A549 (cell line): ENCODE measurements around the gene RAB30. TPM values are rescaled to one million over a fixed set of nuclear protein-coding genes. Genes with fewer than 3 reads are reported as not detected.

Source experiments
- ATAC-seq, 2 experiments: fragments of 200-7000 bp in 1 of 2; fragments of >200 bp in 1 of 2; cut with Nextera tagmentation in 1 of 2; cut with Tn5 transposase in 1 of 2; 3 replicates each; pipeline versions ENCODE4 v1.8.0 to v1.9.1; 2018 to 2020; ENCODE audit warnings: mild to moderate bottlenecking in 1 of 2, moderate library complexity in 1 of 2
- CTCF ChIA-PET: fragments of 300-600 bp; sonication (Branson Sonifier 250); formaldehyde crosslinking; extraction: SDS; loops from one replicate; lab custom pipeline; 2021; ENCODE audit warnings: antibody characterized with exemption, inconsistent platforms; lab: Yijun Ruan, JAX
- POLR2A ChIA-PET: fragments of 350-600 bp; formaldehyde crosslinking; extraction: SDS; loops from one replicate; lab custom pipeline; 2021; ENCODE audit warnings: antibody characterized with exemption, inconsistent platforms; lab: Yijun Ruan, JAX
- DNase-seq, 2 experiments: peaks; one replicate each; pipeline versions ENCODE4 v3.0.0 to v3.0.0-alpha.2; 2011 to 2016; ENCODE audit warnings: low read depth in 1 of 2, low spot score in 1 of 2
- FAIRE-seq: peaks from 2 replicates; lab custom pipeline; 2011; peaks lifted over from hg19 to GRCh38; lab: Jason Lieb, UNC
- H3K27ac ChIP-seq, 2 experiments: fragments of >200 bp; sonication (Bioruptor Twin); formaldehyde crosslinking; 3 replicates each; pipeline ENCODE4 v1.5.1; 2016 to 2017
- H3K4me1 ChIP-seq: fragments of >200 bp; sonication (Bioruptor Twin); formaldehyde crosslinking; 3 replicates; pipeline ENCODE4 v1.6.1; 2016
- H3K4me2 ChIP-seq: fragments of >200 bp; sonication (Bioruptor Twin); formaldehyde crosslinking; 3 replicates; pipeline ENCODE4 v1.6.1; 2016
- H3K4me3 ChIP-seq: fragments of >200 bp; sonication (Bioruptor Twin); formaldehyde crosslinking; 3 replicates; pipeline ENCODE4 v1.5.1; 2016
- H3K9me3 ChIP-seq: fragments of >200 bp; sonication (Bioruptor Twin); formaldehyde crosslinking; 3 replicates; pipeline ENCODE4 v1.6.1; 2016
- HDAC2 ChIP-seq: fragments of 200-600 bp; sonication (generic); IDR thresholded peaks from 2 replicates; pipeline ENCODE4 v1.6.1; 2016
- HEYL ChIP-seq: fragments of 250-450 bp; sonication (Bioruptor Pico); IDR thresholded peaks from 2 replicates; pipeline ENCODE4 v1.8.0; 2021; ENCODE audit warnings: mild to moderate bottlenecking, moderate library complexity
- HOXB5 ChIP-seq: fragments of 250-450 bp; sonication (Bioruptor Pico); IDR thresholded peaks from 2 replicates; pipeline ENCODE4 v1.5.0; 2020; ENCODE audit warnings: mild to moderate bottlenecking, moderate library complexity
- JUN ChIP-seq, 2 experiments: fragments of >200 bp; sonication (Bioruptor Twin); formaldehyde crosslinking; IDR thresholded peaks; 2 replicates in 1 of 2; 3 replicates in 1 of 2; pipeline ENCODE4 v1.6.1; 2016 to 2017
- NR3C1 ChIP-seq: fragments of >200 bp; sonication (Bioruptor Twin); formaldehyde crosslinking; IDR thresholded peaks from 3 replicates; pipeline ENCODE4 v1.6.1; 2017
- PHF8 ChIP-seq: fragments of 200-600 bp; sonication (generic); IDR thresholded peaks from 2 replicates; pipeline ENCODE4 v1.6.1; 2016; ENCODE audit warnings: low read depth, mild to moderate bottlenecking, antibody characterized with exemption, moderate library complexity, borderline replicate concordance
- RARB ChIP-seq: fragments of 250-450 bp; sonication (Bioruptor Pico); IDR thresholded peaks from 2 replicates; pipeline ENCODE4 v1.8.0; 2021; ENCODE audit warnings: mild to moderate bottlenecking, moderate library complexity
- SMC3 ChIP-seq: fragments of >200 bp; sonication (Bioruptor Twin); formaldehyde crosslinking; IDR thresholded peaks from 3 replicates; pipeline ENCODE4 v1.6.1; 2018; ENCODE audit warnings: inconsistent platforms
- TFCP2L1 ChIP-seq: fragments of 250-450 bp; sonication (Bioruptor Pico); IDR thresholded peaks from 2 replicates; pipeline ENCODE4 v1.5.0; 2021; ENCODE audit warnings: mild to moderate bottlenecking
- TP53 ChIP-seq: fragments of 250-450 bp; sonication (Bioruptor Pico); IDR thresholded peaks from 2 replicates; pipeline ENCODE4 v1.5.0; 2021; ENCODE audit warnings: mild to moderate bottlenecking, moderate library complexity
- WGBS: methylation state at CpG from one replicate; pipeline ENCODE4 v1.1.6; 2017; ENCODE audit errors: missing lambda C conversion rate; 5-methylcytosine and 5-hydroxymethylcytosine counted together
- polyA plus RNA-seq, 4 experiments: library from polyadenylated mRNA; depleted of rRNA in 3 of 4; stranded (reverse); fragments of >200 nt; fragmentation: RNase III in 1 of 4; extraction: RNeasy Plus Mini Kit Qiagen cat#74134 plus additional on column Dnase treatment in 1 of 4; gene quantifications; 2 replicates in 3 of 4; 3 replicates in 1 of 4; pipeline ENCODE4 v1.2.3, GENCODE V29; 2011 to 2017
- TF ChIP-seq, protein P1 (sequence below): IDR thresholded peaks from 2 replicates; pipeline ENCODE4 v1.6.1; 2012
- TF ChIP-seq, protein P2 (sequence below): fragments of 150-350 bp; IDR thresholded peaks from 2 replicates; pipeline ENCODE4 v1.6.1; 2014; ENCODE audit warnings: low read depth, mild to moderate bottlenecking, low read length
- TF ChIP-seq, protein P3 (sequence below): fragments of 250-450 bp; sonication (Bioruptor Pico); IDR thresholded peaks from 2 replicates; pipeline ENCODE4 v1.5.0; 2021; ENCODE audit warnings: mild to moderate bottlenecking, moderate library complexity, borderline replicate concordance
- TF ChIP-seq, protein P4 (sequence below): fragments of >200 bp; sonication (Bioruptor Twin); formaldehyde crosslinking; IDR thresholded peaks from 2 replicates; pipeline ENCODE4 v1.6.1; 2016
- TF ChIP-seq, protein P5 (sequence below): fragments of 250-450 bp; sonication (Bioruptor Pico); IDR thresholded peaks from 2 replicates; pipeline ENCODE4 v1.5.0; 2020; ENCODE audit warnings: low read depth, mild to moderate bottlenecking, moderate library complexity
- TF ChIP-seq, protein P6 (sequence below): fragments of 450-650 bp; IDR thresholded peaks from 2 replicates; pipeline ENCODE4 v1.6.1; 2014; ENCODE audit warnings: antibody characterized with exemption

RAB30 gene
- polyA plus RNA-seq, 2 of the 4 experiments (the other 2 are of a cell fraction), result 4.2 to 6.2 TPM

DNA sequence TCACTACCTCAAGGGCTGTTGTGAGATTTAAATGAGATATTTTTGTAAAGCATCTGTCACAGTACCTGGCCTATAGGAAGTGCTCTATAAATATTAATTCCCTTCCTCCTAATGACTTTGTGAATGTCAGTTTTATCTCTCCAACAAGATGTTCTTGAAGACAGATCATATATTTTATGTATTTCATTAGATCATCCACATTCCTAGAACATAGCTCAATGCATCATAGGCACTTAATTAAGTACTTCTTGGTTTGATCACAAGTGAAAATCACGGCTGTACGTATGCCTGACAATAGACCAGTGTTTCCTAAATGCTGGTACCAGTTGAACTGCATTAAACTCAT lies 49.9 kb downstream of the RAB30 start:
- ChIA-PET POLR2A (no interaction called here), CTCF (no interaction called here)
- FAIRE-seq (no peak), ATAC-seq (no peak), DNase-seq (no peak)
- Histone ChIP-seq H3K9me3 (no peaks in the 10 kb centered on the region), H3K4me2 (no peak overlapping the region), H3K4me1 (peaks cover 19% of the 10 kb centered on the region), H3K27ac (no peak overlapping the region), H3K4me3 (no peak overlapping the region)
- 95% methylated on average over 2 of the region's 2 CpGs for whole genome bisulfite sequencing
- TF ChIP-seq SMC3, result no peak
- no peak for TF ChIP-seq NR3C1

DNA sequence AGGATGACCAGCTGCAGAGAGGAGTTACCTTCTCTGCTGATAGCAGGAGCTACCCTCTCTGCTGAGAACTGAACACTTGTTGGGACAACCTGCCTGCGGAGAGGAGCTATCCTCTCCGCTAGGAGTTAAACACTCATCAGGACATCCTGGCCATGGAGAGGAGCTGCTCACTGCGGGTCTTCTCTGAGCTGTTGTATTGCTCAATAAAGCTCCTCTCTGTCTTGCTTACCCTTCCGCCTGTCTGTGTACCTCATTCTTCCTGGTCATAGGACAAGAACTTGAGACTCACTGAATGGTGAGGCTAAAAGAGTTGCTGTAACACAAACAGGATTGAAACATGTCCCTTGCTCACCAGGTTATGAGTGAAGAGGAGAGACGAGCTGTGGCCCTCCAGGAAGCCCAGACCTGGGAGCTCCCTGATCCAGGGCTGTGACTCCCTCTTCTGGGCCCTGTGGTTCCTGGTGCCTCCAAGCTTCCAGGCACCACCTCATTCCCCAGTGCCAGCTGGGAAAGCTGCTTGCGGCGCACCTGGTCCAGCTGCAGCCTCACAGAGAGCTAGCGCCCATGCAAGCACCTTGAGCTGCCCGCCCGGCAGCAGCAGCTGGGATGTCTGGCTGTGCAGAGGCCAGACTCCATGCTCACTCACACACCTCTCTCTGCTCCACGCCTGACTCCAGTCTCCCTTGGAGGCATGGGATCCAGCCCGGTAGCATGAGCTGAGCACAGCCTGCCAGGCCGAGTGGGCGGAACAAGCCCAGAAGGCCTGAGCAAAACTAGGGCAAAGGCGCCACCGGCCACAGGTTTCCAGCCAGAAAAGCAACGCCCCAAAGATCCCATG lies 50.5 kb downstream of the RAB30 start:
- peaks cover 19% of the 10 kb centered on the region for H3K4me1 ChIP-seq
- no peak overlapping the region for H3K27ac ChIP-seq
- no peak for ATAC-seq
- 87% methylated on average over 12 of the region's 17 CpGs for WGBS
- ChIA-PET CTCF (interaction anchor here (1.0 to 1.4 kb wide), 2 partner anchors 11 to 32 kb away, joined by 3 to 6 read pairs; no protein-coding TSS in a partner anchor), POLR2A (interaction anchor here (0.9 kb wide), 1 partner anchor 136 kb away, joined by 3 read pairs; the partner anchor contains the start of gene PCF11)
- DNase-seq, result no peak
- H3K4me2 ChIP-seq, result no peak overlapping the region
- H3K9me3 ChIP-seq, result no peaks in the 10 kb centered on the region
- TF ChIP-seq HDAC2 (no peak), RARB (CRISPR knock-in tag) (no peak), TFCP2L1 (CRISPR knock-in tag) (no peak), JUN (IDR thresholded peaks at IDR 0.05) (no peak), TP53 (CRISPR knock-in tag) (no peak), HOXB5 (CRISPR knock-in tag) (no peak), HEYL (CRISPR knock-in tag) (no peak), PHF8 (no peak)
- TF ChIP-seq, protein P1, sequence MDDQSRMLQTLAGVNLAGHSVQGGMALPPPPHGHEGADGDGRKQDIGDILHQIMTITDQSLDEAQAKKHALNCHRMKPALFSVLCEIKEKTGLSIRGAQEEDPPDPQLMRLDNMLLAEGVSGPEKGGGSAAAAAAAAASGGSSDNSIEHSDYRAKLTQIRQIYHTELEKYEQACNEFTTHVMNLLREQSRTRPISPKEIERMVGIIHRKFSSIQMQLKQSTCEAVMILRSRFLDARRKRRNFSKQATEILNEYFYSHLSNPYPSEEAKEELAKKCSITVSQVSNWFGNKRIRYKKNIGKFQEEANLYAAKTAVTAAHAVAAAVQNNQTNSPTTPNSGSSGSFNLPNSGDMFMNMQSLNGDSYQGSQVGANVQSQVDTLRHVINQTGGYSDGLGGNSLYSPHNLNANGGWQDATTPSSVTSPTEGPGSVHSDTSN, result no peak
- TF ChIP-seq, protein P2, sequence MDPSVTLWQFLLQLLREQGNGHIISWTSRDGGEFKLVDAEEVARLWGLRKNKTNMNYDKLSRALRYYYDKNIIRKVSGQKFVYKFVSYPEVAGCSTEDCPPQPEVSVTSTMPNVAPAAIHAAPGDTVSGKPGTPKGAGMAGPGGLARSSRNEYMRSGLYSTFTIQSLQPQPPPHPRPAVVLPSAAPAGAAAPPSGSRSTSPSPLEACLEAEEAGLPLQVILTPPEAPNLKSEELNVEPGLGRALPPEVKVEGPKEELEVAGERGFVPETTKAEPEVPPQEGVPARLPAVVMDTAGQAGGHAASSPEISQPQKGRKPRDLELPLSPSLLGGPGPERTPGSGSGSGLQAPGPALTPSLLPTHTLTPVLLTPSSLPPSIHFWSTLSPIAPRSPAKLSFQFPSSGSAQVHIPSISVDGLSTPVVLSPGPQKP, result no peak
- TF ChIP-seq, protein P3, sequence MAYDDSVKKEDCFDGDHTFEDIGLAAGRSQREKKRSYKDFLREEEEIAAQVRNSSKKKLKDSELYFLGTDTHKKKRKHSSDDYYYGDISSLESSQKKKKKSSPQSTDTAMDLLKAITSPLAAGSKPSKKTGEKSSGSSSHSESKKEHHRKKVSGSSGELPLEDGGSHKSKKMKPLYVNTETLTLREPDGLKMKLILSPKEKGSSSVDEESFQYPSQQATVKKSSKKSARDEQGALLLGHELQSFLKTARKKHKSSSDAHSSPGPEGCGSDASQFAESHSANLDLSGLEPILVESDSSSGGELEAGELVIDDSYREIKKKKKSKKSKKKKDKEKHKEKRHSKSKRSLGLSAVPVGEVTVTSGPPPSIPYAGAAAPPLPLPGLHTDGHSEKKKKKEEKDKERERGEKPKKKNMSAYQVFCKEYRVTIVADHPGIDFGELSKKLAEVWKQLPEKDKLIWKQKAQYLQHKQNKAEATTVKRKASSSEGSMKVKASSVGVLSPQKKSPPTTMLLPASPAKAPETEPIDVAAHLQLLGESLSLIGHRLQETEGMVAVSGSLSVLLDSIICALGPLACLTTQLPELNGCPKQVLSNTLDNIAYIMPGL (CRISPR knock-in tag), result no peak
- TF ChIP-seq, protein P4, sequence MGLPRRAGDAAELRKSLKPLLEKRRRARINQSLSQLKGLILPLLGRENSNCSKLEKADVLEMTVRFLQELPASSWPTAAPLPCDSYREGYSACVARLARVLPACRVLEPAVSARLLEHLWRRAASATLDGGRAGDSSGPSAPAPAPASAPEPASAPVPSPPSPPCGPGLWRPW, result no peak
- TF ChIP-seq, protein P5, sequence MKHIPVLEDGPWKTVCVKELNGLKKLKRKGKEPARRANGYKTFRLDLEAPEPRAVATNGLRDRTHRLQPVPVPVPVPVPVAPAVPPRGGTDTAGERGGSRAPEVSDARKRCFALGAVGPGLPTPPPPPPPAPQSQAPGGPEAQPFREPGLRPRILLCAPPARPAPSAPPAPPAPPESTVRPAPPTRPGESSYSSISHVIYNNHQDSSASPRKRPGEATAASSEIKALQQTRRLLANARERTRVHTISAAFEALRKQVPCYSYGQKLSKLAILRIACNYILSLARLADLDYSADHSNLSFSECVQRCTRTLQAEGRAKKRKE (CRISPR knock-in tag), result no peak
- TF ChIP-seq, protein P6, sequence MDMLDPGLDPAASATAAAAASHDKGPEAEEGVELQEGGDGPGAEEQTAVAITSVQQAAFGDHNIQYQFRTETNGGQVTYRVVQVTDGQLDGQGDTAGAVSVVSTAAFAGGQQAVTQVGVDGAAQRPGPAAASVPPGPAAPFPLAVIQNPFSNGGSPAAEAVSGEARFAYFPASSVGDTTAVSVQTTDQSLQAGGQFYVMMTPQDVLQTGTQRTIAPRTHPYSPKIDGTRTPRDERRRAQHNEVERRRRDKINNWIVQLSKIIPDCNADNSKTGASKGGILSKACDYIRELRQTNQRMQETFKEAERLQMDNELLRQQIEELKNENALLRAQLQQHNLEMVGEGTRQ, result no peak
- no peak overlapping the region for H3K4me3 ChIP-seq
- no peak for FAIRE-seq
